Brain microvascular endothelial cell (primary cell): Measurements from ENCODE around the gene NKX1-1.

Experiments used
- DNase-seq: peaks from one replicate; pipeline ENCODE4 v3.0.0-alpha.2; 2020
- H3K27ac ChIP-seq: fragments of 250-450 bp; sonication (Bioruptor Pico); 2 replicates; pipeline ENCODE4 v1.5.1; 2020; ENCODE audit warnings: mild to moderate bottlenecking, moderate library complexity
- H3K27me3 ChIP-seq: fragments of 250-450 bp; sonication (Bioruptor Pico); replicated peaks from 2 replicates; pipeline ENCODE4 v1.5.1; 2020; ENCODE audit warnings: mild to moderate bottlenecking
- H3K36me3 ChIP-seq: fragments of 250-450 bp; sonication (Bioruptor Pico); replicated peaks from 2 replicates; pipeline ENCODE4 v1.5.1; 2020; ENCODE audit warnings: mild to moderate bottlenecking
- H3K4me3 ChIP-seq: 2 replicates; pipeline ENCODE4 v1.5.1; 2011; ENCODE audit warnings: low read depth, mild to moderate bottlenecking, control low read depth, low read length, moderate library complexity
- in situ Hi-C: cut with HindIII; loops from 2 replicates; pipeline ENCODE4 v1.10.0; 2017; ENCODE audit warnings: low sequenced_read_pairs, low pct_ligation_motif_present
- TF ChIP-seq, protein P1 (sequence below): IDR thresholded peaks from 2 replicates; pipeline ENCODE4 v1.5.1; 2011; ENCODE audit warnings: low read depth, mild to moderate bottlenecking, moderate library complexity, low read length, control low read depth, inconsistent platforms; ENCODE audit errors: missing control alignments

The NKX1-1 gene

DNA sequence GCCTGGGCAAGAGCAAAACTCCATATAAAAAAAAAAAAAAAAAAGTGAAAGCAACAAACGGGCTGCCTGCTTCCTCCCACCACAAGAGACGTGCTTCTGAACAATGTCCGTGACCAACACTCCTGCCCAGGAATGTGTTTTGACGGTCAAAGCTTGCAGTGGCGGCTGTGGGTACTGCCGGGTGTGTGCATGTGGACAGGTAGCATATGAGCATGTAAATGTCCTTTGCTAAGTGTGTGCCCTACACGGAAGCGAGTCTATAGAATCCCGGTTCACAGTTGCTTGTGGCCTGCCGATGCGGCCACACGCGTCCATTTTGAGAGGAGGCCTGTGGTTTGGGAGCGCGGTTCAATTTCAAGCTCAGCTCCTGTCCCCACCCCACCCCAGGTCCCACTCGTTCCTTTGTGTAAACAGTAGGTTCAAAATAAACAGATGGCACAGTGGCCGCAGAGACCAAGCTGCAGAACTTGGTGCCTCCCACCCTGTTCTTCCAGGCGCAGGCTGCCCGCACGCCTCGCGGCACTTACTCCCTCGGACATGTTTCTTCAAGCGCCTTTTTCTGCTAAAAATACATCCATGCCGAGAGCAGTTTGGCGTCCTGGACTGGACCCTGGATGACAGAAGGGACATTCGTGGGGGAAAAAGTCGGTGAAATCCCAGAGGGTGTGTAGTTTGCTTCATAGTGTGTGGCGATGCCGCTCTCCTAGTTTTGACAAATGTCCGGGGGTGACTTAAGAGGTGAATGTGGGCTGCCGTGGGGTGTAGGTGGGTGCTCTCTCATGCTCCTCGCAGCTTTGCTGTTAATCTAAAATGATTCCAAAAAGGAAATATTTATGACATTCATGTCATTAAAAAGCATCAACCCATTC lies 11.5 kb upstream of the NKX1-1 start:
- no peak overlapping the region for H3K27ac ChIP-seq
- TF ChIP-seq, protein P1, sequence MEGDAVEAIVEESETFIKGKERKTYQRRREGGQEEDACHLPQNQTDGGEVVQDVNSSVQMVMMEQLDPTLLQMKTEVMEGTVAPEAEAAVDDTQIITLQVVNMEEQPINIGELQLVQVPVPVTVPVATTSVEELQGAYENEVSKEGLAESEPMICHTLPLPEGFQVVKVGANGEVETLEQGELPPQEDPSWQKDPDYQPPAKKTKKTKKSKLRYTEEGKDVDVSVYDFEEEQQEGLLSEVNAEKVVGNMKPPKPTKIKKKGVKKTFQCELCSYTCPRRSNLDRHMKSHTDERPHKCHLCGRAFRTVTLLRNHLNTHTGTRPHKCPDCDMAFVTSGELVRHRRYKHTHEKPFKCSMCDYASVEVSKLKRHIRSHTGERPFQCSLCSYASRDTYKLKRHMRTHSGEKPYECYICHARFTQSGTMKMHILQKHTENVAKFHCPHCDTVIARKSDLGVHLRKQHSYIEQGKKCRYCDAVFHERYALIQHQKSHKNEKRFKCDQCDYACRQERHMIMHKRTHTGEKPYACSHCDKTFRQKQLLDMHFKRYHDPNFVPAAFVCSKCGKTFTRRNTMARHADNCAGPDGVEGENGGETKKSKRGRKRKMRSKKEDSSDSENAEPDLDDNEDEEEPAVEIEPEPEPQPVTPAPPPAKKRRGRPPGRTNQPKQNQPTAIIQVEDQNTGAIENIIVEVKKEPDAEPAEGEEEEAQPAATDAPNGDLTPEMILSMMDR: no peak
- no peak for DNase-seq
- H3K36me3 ChIP-seq: no peaks in the 10 kb centered on the region
- peaks cover 19% of the 10 kb centered on the region for H3K27me3 ChIP-seq
- H3K4me3 ChIP-seq: no peak overlapping the region
- in situ Hi-C loops: no loop called here

DNA sequence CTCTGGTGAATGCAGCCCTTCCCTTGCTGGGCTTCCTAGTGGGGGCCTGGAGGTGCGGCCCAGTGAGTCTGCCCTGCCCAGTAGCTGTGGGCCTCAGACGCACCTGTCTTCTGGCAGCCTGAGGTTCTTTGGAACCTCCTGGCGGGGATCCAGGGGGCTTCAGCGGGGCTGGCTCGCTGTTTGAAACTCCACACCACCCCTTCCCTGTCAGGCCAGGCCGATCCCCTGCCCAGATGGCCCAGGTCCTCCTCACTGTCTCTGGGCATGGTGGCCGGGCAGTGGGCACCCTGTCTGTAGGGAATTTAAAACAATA lies 10.7 kb upstream of the NKX1-1 start:
- Histone ChIP-seq H3K27me3 (peaks cover 20% of the 10 kb centered on the region), H3K36me3 (no peaks in the 10 kb centered on the region), H3K4me3 (no peak overlapping the region), H3K27ac (no peak overlapping the region)
- no peak for DNase-seq
- in situ Hi-C loops: no loop called here
- TF ChIP-seq, protein P1: no peak

DNA sequence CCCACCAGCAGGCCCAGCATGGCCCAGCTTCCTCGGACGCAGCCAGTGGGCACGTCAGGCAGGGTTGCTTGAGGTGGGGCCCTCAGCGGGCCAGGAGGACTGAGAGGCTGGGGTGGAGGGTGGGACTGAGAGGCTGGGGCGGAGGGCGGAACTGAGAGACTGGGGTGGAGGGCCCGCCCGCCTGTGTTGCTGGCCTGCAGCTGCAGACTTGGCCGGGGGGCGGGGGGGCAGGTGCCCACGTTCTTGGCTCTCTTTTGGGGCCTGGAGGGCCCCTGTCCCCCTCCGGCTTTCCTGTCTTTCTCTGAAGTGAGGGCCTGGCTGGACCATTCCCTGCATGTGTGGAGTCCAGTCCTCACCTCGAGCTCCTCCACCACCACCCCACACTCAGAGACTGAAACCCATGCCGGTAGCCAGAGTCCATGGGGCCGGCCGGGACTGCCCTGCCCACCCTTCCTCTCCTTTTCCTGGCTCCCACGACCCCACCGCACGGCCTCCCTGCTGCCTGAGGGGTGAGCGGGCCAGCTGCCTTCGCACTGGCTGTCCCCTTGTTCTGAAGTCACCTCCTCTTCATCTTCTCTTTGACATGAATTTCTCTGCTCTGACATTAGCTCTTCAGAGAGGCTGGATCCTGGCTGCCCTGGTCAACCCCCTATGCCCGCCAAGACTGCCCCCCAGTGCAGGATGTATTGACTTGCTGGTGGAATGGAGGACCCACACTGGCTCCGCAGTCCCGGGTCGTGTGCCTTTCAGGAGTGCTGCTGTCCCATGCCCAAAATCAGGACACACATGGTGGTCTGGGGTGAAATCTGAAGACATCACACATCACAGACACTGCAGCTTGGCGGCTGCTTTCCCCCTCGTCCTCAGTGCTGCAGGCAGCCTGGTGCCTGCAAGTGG lies 10.1 kb upstream of the NKX1-1 start:
- in situ Hi-C loops: no loop called here

DNA sequence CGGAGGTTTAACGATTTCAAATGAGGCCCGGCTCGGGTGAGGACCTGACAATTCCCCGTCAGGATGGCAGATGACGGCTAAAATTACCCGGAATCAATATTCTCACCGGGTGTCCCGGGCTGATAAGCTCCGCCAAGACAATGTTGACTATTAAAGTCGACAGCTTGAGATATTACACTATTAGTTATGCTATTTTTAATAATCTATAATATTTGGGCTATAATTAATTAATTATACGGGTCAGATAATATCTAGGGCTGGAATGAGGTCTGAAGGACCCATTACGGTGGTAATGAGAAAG lies 9.4 kb upstream of the NKX1-1 start:
- H3K27ac ChIP-seq: no peak overlapping the region
- no peak for DNase-seq
- no peak overlapping the region for H3K4me3 ChIP-seq
- TF ChIP-seq, protein P1: no peak
- H3K36me3 ChIP-seq: no peaks in the 10 kb centered on the region
- in situ Hi-C loops: no loop called here
- peaks cover 24% of the 10 kb centered on the region for H3K27me3 ChIP-seq

More for the DNA sequence above, 10.1 kb upstream of the NKX1-1 start:
- no peak for DNase-seq
- Histone ChIP-seq H3K4me3 (no peak overlapping the region), H3K36me3 (no peaks in the 10 kb centered on the region), H3K27ac (no peak overlapping the region), H3K27me3 (peaks cover 20% of the 10 kb centered on the region)
- TF ChIP-seq, protein P1: no peak

DNA sequence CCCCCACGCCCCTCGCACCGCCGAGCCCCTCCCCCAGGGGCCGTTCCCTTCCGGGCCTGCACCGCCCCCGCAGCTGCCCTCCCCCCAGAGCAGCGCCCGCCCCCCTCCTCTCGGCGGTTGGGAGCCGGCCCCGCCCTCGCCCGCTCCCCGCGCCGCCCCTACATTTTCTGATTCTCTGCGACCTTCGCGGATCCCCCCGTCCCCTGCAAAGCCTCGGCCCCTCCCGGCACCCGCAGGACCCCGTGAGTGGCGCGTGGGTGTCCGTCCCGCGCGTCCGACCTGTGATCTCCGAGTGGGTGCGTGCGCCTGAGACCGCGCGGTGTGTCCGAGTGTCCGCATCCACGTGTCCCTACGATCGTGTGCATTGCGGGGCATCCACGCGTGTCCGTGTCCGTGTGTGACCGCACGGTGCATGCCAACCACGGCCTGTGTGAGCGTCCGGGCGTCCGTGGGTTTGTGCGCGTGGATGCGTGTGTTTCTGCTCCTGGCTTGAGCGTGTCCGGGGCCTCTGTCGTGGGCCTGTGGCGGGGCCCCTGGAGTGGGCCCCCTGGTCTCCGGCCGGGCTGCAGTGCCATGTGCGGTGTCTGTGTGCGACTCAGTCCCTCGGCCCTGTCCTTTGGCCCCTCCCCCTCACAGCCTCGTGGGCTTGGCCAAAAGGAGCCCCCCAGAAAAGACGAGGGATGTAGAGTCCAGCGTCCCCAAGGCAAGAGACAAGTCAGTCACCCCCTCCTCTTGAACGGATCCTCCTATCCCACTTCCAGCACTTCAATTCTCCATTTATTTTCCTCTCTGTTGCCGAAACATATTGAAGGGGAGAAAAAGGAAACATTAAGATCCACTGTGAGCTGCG lies 8.8 kb upstream of the NKX1-1 start:
- Histone ChIP-seq H3K4me3 (no peak overlapping the region), H3K36me3 (no peaks in the 10 kb centered on the region), H3K27me3 (peaks cover 24% of the 10 kb centered on the region), H3K27ac (no peak overlapping the region)
- DNase-seq: no peak
- in situ Hi-C loops: no loop called here
- TF ChIP-seq, protein P1: no peak
